ENCODE data around the gene TRIM17. TPM values are rescaled to one million over a fixed set of nuclear protein-coding genes. Genes with fewer than 3 reads are reported as not detected.

Gene TRIM17
- total and polyA plus RNA-seq, 9 of the 15 experiments (the other 6 are each of a cell fraction or from before 2014, with no cell fraction given), result not detected

DNA sequence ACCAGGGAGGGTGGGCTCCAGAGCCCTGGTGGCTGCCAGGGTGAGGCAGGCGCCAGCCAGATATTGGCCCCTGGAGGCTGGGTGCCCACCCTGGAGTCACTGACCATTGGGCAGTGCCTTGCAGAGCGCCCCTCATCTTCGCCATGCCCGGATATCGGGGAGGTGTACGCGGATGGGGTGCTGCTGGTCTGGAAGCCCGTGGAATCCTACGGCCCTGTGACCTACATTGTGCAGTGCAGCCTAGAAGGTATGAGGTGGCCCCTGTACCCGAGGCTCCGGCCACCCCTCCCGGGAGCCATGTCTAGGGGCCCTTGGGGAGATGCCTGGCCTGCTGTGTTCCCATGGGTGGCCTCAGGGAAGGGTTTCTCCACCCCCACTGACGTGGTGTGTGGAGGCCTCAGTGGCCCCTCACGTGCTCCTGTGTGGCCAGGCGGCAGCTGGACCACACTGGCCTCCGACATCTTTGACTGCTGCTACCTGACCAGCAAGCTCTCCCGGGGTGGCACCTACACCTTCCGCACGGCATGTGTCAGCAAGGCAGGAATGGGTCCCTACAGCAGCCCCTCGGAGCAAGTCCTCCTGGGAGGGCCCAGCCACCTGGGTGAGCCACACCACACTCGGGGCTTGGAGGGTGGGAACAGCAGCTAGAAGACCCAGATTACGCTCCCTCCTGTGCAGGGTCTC, 40.9 kb downstream of the TRIM17 start (continued):
- TF ChIP-seq CREB3L1 (IDR thresholded peaks at IDR 0.05; ENCODE audit: borderline replicate concordance, low read depth) (no peak), RBM14 (IDR thresholded peaks at IDR 0.05; ENCODE audit: borderline replicate concordance, insufficient read depth, low read depth, low read length) (no peak), MCM7 (IDR thresholded peaks at IDR 0.05) (no peak), ZNF232 (CRISPR knock-in tag; IDR thresholded peaks at IDR 0.05) (no peak), ZNF134 (CRISPR knock-in tag; conservative IDR thresholded peaks at IDR 0.05) (peak; percentile 61; the same call in 1 of the 2 replicates), TEAD1 (CRISPR knock-in tag; IDR thresholded peaks at IDR 0.05) (no peak), ZNF175 (CRISPR knock-in tag; IDR thresholded peaks at IDR 0.05; ENCODE audit: low read depth) (no peak), USF2 (CRISPR knock-in tag; IDR thresholded peaks at IDR 0.05) (no peak), POLR2G (IDR thresholded peaks at IDR 0.05; ENCODE audit: low read depth, low read length) (0 out of 2 replicates have a peak, but pooled peaks have one; percentile 27)
- TF ChIP-seq, protein P1, sequence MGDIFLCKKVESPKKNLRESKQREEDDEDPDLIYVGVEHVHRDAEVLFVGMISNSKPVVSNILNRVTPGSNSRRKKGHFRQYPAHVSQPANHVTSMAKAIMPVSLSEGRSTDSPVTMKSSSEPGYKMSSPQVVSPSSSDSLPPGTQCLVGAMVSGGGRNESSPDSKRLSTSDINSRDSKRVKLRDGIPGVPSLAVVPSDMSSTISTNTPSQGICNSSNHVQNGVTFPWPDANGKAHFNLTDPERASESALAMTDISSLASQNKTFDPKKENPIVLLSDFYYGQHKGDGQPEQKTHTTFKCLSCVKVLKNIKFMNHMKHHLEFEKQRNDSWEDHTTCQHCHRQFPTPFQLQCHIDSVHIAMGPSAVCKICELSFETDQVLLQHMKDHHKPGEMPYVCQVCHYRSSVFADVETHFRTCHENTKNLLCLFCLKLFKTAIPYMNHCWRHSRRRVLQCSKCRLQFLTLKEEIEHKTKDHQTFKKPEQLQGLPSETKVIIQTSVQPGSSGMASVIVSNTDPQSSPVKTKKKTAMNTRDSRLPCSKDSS (IDR thresholded peaks at IDR 0.05; ENCODE audit: low read depth, partially characterized antibody), result no peak

All from K562 (cell line).